ENCODE measurements around the gene EFCAB9.

Gene EFCAB9

GRCh38 chr5:172165465-172165864, 28.5 kb upstream of the EFCAB9 start:
- no peak for DNase-seq (ENCODE audit: low read depth in 3 of 3, low spot score in 1 of 3)

- DNase-seq (ENCODE audit: low read depth in 3 of 3, low spot score in 1 of 3): no peak
These were observed 27.7 kb upstream of the EFCAB9 start for GRCh38 chr5:172166030-172166826.

DNA sequence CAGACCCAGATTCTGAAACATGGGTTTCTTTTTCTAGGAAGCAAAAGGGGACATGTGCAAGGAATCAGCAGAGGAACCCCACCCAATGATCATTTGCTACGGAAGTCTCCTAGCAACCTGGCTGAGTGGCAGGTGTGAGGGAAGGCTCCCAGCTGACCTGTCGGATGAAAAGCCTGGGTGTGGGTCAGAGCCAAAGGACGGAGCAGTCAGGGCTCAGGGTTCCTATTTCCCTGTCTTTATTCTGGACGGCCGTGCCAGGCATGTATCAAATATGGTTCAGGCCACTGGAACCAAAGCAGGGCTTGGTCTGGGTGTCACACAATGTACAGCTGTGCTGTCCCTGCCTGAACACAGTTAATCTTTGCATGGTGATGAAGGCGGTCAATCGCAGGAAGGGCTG, 26.1 kb upstream of the EFCAB9 start:
- DNase-seq (ENCODE audit: low read depth in 3 of 3, low spot score in 1 of 3): no peak

GRCh38 chr5:172168311-172168710, 25.7 kb upstream of the EFCAB9 start:
- DNase-seq (ENCODE audit: low read depth in 3 of 3, low spot score in 1 of 3): no peak

DNA sequence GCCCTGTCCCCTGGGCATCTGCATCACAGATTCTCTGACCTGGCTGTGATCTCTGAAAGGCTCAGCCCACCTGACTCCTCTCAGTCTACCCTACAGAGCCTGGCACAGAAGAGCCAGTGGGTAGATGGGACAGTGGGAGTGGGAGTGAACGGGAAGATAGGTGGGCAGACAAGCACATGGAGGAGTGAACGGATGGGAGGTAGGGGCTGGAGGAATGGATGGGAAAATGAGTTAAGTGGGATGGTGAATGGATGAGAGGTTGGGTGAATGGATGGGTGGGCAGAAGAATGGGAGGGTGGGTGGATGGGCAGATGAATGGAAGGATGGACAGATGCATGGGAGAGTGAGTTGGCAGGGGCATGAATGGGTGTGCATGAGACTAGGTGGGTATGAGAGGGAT, 24.8 kb upstream of the EFCAB9 start:
- DNase-seq (ENCODE audit: low read depth in 3 of 3, low spot score in 1 of 3): no peak

- DNase-seq (ENCODE audit: low read depth in 3 of 3, low spot score in 1 of 3): no peak
These were observed 23.7 kb upstream of the EFCAB9 start for GRCh38 chr5:172170251-172170701.

DNA sequence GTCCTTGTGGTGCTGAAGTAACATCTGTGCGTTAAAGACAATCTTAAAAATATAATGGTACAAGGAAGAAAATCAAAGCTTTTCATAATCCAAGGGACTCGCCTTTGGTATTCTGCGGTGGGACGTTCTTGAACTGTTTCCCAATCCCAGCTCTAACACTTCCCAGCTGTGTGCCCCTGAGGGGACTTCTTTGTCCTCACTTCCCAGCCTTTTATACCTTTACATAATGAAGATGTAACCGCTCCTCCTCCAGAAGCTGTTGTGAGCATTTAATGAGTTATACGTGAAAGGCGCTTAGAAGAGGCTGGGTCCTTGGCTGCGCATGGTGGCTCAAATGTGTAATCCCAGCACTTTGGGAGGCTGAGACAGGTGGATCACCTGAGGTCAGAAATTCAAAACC, 22.9 kb upstream of the EFCAB9 start:
- DNase-seq (ENCODE audit: low read depth in 3 of 3, low spot score in 1 of 3): no peak

DNA sequence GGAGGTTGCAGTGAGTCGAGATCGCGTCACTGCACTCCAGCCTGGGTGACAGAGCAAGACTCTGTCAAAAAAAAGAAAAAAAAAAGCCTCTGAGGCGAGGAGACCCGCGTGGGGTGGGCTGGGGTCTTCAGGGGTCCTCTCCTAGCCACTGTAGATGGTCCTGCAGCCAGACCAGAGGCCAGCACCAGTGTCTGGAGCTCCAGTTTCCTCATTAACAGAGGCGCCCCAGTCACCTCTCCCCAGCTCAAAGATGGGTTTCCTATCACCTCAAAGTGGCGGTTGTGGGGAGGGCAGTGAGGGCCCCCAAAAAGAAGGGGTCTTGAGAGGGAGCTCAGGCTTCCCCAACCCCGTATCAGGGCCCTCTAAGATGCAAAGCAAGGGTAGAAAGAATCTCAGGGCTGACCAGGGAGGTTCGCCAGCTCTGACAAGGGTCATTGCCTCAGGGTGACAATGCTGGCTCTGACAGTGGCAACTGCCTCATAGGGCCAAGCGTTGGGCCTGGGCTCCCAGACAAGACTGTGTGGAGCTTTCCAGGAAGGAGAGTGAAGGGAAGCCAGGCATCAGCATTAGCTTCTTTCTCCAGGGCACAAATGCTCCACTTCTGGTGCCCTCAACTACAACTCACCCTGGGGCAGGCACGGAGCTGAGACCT, 20.9 kb upstream of the EFCAB9 start:
- DNase-seq (ENCODE audit: low read depth in 3 of 3, low spot score in 1 of 3): no peak

DNA sequence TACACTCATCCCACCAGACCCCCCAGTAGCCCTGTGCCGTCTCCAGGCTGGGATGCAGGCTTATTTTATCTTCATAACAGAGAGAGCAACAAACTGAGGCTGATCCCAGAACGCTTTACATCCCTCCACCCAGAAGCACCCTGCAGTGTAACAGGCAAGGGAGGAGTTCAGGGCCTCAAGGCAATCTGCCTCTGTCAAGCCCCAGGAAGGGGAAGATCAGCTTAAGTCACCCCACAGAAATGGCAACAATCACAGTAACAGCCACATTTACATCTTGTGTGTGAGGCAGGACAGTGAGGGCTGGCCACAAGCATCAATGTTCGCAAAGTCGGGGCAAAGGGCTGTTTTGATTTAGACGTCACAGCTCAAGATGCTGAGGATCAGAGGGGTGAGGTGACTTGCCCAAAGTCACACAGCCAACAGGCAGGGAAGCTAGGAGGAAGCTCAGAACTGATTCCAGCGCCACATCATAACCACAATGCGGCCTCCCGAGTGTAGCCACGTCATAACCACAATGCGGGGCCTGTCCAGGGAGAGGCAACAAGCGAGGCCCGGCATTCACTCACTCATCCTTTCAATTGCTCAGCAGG, 20.3 kb upstream of the EFCAB9 start:
- DNase-seq (ENCODE audit: low read depth in 3 of 3, low spot score in 1 of 3): peak in 1 of 3 donors; percentile 38

DNA sequence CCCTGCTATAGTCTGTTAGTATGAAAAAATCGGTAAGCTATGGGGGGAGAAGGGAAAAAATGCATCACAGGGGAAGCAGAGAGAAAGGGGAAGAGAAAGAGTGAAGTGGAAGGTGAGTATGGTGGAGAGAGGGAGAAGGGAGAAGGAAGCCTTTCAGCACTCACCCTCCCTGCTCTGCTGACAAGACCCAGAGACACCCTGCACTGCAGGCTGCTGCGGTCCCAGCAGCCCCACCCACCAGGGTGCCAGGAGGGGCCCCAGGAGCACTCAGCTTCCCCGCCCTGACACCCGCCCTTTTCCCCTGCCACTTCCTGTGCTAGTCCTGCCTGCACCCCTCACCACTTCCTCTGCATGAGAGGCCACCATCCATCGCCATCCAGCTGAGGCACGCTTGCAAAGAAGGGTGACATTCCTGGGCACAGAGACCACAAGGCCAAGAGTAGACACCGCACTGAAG, 18.7 kb upstream of the EFCAB9 start:
- peak; percentile 62 to 78 (median 76) for DNase-seq (ENCODE audit: low read depth in 3 of 3, low spot score in 1 of 3)

GRCh38 chr5:172177176-172177575, 16.8 kb upstream of the EFCAB9 start:
- no peak for DNase-seq (ENCODE audit: low read depth in 3 of 3, low spot score in 1 of 3)

DNA sequence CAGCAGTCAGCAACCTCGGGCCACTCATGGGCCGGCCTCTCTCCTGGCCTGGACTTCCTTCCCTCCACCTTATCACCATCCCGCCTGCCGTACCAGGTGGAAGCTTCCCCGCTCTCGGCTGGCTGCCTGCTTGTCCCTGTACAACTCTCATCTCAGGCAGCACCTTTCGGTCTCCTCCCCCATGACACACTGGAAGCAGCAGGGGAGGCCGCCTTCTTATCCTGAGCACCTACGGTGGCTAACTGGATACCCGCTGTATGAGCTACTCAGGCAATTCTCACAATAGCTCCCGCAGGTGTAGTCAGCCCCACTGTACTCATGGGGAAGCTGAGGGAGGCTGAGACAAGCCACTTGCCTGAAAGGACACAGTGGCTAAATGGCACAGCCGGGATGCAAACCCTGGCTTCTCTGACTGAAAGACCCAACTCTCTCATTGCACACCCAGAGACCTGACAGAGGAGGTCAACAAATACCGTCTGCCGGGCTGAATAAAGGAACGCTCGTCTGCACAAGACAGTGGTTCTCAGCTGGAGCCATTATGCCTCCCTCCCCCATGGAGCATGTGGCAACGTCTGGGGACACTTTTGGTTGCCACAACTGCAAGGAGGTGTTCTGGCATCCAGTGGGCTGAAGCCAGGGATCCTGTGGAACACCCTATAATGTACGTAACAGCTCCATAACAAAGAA, 15.5 kb upstream of the EFCAB9 start:
- DNase-seq (ENCODE audit: low read depth in 3 of 3, low spot score in 1 of 3): no peak

DNA sequence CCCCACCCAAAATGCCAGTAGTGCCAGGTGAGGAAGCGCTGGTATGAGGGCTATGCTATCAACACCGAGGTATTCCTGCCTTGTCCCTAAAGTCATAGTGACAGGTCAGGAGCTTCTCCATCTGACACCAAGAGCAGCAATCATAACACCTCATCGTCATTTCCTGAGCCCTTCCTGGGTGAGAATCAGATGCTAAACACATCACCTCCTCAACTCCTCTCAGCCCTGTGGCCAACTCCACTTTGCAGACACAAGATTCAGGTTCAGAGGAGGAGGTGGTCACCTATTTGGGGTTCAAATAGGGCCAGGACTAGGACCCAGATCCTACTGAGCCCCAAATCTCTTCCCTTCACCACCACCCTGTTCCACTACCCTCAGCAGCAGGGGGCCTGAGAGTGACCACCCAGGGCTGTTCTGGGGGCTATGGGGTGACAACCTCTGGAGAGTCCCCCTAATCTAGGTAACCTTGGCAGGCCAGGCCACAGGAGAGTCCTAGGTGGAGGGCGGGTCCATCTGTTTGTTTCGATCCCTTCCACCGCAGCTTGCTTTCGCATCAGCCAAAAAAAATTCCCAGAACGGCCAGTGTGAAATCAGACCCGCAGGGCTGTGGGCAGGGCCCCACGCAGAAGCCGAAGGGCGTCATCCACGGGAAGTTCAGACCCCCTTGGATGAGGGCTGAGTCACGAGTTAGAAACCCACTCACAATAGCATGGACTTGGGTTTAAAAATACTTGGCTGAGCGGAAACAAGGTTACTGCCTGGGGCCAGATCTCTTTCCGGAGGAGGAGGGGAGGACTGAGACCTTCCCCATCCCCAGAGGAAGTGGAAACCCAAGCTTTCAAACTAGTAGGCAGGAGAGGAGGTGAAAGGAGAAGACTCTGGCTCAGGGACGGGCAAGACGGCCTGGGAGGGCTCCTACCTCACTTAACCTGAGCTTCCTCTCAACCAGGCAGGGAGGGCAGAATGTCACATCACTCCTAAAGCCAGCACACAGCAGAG, 14.7 kb upstream of the EFCAB9 start:
- DNase-seq (ENCODE audit: low read depth in 3 of 3, low spot score in 1 of 3): no peak

- no peak for DNase-seq (ENCODE audit: low read depth in 3 of 3, low spot score in 1 of 3)
These were observed 13.0 kb upstream of the EFCAB9 start for GRCh38 chr5:172180936-172181335.

DNA sequence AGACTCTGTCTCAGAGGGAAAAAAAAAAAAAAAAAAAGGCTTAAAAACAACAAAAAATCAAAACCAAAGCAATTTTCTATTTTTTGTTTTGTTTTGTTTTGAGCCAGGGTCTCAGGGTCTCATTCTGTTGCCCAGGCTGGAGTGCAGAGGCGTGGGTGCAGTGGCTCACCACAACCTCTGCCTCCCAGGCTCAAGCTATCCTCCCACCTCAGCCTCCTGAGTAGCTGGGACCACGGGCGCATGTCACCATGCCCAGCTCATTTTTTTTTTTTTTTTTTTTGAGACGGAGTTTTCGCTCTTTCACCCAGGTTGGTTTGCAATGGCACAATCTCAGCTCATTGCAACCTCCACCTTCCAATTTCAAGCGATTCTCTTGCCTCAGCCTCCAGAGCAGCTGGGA, 11.7 kb upstream of the EFCAB9 start:
- DNase-seq (ENCODE audit: low read depth in 3 of 3, low spot score in 1 of 3): no peak

DNA sequence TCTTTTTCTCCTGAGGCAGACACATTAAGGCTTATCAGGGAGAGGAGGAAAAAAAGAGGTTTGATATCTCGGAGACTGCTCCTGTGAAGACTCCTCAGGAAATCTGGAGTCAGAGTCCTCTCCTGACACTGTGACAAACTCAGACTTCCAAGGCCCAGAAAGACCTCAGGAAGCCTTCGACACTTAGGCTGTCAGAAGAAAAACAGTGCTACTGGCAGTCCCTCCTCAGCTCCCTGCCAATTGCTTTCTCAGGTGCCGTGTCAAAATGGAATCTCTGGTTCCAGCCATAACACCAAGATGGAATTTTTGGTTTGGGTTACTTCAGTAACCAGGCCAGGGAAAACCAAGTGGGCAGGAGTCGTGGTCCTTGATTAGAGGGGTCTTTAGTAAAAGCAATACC, 10.1 kb upstream of the EFCAB9 start:
- DNase-seq (ENCODE audit: low read depth in 3 of 3, low spot score in 1 of 3): no peak

DNA sequence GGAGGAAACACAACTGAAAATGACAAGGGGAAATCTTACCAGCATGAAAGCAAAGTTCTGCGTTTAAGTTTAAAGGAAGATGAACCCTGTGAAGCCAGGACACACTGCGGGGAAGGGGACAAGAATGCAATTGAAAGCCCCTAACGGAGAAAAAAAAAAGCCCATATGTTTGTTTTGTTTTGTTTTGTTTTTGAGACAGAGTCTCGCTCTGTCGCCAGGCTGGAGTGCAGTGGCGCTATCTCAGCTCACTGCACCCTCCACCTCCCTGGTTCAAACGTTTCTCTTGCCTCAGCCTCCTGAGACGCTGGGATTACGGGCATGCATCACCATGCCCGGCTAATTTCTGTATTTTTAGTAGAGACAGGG, 8.9 kb upstream of the EFCAB9 start:
- DNase-seq (ENCODE audit: low read depth in 3 of 3, low spot score in 1 of 3): no peak

DNA sequence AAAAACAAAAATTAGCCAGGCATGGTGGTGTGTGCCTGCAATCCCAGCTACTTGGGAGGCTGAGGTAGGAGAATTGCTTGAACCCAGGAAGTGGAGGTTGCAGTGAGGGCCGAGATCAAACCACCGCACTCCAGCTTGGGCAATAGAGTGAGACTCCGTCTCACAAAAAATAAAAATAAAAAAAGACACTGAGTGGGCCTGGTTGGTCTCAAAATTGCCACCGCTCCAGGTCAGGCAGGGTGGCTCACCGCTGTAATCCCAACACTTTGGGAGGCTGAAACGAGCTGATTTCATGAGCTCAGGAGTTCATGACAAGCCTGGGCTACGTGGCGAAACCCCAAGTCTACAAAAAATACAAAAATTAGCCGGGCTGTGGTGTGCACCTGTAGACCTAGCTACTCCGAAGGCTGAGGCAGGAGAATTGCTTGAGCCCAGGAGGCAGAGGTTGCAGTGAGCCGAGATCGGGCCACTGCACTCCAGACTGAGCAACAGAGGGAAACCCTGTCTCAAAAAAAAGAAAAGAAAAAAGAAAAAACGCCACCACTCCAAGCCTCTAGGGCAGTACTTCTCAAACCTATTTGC, 7.8 kb upstream of the EFCAB9 start:
- DNase-seq (ENCODE audit: low read depth in 3 of 3, low spot score in 1 of 3): no peak

DNA sequence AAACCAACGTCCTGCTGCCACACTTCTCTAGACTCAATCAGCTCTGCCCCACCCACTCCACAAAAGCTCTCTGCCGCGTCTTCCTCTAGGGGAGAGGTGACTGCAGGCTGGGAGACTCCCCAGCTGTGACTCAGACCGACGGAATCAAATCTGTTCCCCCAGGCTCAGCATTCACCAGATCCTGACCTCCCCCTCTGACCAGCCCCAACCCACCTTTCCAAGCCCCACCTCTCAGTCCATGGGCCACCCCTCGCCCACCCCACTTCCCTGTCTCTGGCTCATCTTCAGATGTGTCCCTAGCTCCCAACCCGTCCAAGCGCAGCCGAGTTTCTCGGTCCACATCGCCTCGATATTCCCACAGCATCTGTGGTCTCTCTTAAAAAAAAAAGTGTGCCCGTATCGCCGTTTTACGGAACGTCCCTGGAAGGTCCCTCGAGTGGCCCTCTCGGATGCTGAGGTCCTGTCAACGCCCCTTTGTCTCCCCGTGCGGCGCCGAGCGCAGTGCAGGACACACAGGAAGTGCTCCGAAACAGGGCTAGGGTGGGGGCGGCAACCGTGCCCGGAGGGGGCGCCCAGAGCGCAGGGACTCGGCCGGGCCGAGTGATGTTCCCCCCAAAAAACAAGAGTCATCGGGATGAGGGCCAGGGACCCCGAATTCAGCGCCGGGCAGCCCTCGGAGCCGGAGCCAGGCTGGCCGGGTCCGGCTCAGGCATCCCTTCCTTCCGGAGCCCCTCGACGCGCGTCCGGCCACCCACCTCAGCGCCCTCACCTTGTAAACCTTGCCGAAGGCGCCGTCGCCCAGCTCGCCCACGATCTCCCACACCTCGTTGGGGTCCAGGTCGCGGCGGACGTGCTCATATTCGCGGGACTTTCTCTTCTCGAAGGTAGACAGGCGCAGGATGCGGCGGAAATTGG, 6.6 kb upstream of the EFCAB9 start:
- DNase-seq (ENCODE audit: low read depth in 3 of 3, low spot score in 1 of 3): peak in 2 of 3 donors; percentile 38 to 45
